Middle frontal gyrus (tissue), 1 donor: ENCODE data around the gene SFRP2.

Experiments
- DNase-seq: peaks from one replicate; pipeline ENCODE4 v3.0.0-alpha.2; 2015; ENCODE audit warnings: low spot score; ENCODE audit errors: extremely low spot score

The SFRP2 gene

DNA sequence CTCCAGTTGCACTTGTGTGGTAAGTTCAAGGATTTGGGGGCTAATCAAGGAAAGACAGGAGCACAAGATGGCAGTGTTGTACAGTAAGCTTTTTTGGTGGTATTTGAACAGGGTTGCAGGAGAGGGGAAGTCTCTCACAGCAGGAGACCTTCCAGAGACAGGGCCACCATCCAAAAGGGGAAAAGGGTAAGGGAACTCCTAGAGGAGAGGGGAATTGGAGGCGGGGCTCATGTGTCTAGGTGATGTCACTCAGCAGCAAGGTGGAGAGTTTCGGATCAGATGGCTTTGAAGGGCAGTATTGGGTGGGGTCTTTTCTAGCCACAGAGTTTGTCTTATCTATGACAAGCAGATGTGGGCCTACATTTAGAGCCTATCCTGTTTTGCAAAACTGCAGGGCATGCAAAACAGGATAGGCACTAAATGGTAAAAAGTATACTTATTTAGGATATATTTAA lies 15.6 kb downstream of the SFRP2 start:
- DNase-seq, result no peak

- no peak for DNase-seq
These were observed 17.8 kb downstream of the SFRP2 start for GRCh38 chr4:153771046-153771445.

- no peak for DNase-seq
These were observed 22.1 kb downstream of the SFRP2 start for GRCh38 chr4:153766758-153767157.

DNA sequence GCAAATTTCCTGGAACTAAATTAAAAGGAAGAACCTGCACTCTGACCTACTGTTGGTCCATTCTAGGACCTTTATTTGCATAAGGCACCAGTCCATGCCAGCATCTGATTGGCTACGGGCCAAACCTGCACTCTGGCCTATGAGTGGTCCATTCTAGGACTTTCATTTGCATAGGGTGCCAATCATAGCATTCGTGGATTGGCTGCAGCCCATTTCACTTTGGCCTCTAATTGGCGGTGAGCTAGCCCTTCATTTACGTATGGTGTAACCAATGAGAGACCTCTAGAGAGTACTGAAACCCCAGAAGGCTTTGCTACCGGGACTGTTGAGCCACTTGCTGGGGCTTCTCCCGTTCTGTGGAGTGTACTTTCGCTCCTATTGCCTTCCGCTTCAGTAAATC lies 23.0 kb downstream of the SFRP2 start:
- DNase-seq, result no peak

- no peak for DNase-seq
These were observed 24.1 kb downstream of the SFRP2 start for GRCh38 chr4:153764601-153765368.

DNA sequence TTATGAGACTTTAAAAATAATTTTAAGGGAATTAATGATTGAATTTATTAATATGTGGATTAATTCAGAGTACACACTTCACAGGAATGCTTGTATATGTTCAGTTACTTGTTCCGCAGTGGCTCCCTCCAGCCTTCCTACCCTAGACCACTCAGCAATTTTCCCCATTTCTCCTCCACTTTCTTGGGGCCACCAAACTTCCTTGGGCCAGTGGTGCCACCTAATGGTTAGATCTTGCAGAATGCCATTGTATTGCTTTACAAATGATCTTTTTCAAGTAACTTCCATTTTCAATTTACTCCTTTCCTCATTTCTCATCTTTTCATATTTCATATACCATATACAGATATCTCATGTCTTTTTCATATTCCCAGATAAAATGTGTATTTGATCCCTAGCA lies 25.5 kb downstream of the SFRP2 start:
- DNase-seq, result no peak

GRCh38 chr4:153759407-153760316 lies 29.2 kb downstream of the SFRP2 start, which contains the start of gene RNF175:
RNF175 (minus strand) TSS chr4:153760024; CDS start chr4:153759862, 162 bp downstream.
- no peak for DNase-seq

- DNase-seq, result no peak
These were observed 30.0 kb downstream of the SFRP2 start for GRCh38 chr4:153758688-153759406.

DNA sequence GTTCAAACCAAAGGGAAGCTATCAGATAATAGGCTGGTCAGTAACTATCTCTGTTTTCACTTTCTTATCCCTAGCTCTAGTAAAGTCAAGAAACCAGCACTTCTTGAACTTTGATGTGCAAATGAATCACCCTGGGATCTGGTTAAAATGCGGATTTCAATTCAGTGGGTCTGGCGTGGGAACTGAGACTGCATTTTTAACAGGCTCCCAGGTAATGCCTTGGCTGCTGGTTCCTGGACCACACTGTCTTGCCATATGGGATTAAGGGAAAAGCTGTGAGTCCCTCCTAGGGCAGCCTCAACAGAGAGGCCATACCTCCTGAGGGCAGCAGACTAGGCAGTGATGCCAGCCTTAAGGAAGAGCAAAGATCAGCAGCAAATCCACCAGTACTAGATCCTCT lies 30.7 kb downstream of the SFRP2 start:
- DNase-seq, result no peak

DNA sequence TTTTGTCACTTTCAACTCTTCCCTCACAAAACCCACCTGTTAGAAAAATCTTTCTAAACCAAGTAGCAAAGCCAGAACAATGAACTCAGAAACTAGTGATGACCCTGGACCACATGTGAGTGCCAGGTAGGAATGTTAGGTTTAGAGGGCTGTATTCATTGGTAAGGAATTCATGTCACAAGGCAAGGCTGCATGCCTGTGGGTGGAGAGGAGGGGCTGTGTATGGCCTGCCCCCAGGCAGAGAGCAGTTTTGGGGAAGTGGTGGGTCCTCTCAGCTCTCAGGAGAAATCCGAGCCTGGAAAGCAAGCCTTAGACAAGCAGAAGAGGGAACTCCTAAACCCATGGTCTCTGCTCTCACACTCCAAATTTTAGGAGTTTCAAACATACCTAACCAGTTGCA lies 31.5 kb downstream of the SFRP2 start:
- no peak for DNase-seq

DNA sequence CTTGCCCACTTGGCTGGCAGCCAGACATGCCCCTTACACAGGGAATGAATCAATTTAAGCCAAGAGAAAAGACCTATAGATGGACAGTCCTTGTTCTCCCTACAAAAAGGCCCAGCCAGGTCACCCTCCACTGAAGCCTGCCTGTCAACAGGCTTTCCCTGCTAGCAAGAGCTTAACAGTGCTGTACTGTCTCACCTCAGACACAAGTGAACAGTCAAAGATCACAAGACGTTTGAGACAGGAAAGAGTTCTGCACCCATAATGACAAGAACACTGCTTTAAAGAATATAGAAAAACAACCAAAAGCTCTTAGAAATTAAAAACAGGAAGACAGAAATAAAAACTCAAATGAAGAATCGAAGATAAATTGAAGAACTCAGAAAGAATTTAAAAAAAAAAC lies 33.7 kb downstream of the SFRP2 start:
- DNase-seq, result no peak

GRCh38 chr4:153750197-153750817 lies 38.6 kb downstream of the SFRP2 start:
- DNase-seq, result peak; percentile 43

- DNase-seq, result no peak
These were observed 40.5 kb downstream of the SFRP2 start for GRCh38 chr4:153748378-153748777.

GRCh38 chr4:153747406-153747955 lies 41.4 kb downstream of the SFRP2 start:
- no peak for DNase-seq

GRCh38 chr4:153745651-153746050 lies 43.2 kb downstream of the SFRP2 start:
- no peak for DNase-seq

DNA sequence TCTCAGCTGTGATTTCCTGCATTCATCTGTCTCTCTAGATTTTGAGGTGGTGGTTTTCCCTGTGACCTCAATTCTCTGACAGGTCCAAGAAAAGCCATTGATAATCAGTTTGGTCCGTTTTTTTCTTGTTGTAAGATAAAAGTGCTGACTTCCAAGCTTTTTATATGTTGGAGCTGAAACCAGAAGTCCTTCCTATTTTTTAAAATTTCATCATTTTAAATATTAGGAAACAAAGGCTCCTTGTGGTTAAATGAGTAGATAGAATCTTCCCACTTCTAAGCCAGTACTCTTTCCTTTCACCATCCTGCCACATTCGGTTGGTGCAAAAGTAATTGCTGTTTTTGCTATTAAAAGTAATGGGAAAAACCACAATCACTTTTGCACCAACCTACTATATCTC lies 47.3 kb downstream of the SFRP2 start:
- no peak for DNase-seq

DNA sequence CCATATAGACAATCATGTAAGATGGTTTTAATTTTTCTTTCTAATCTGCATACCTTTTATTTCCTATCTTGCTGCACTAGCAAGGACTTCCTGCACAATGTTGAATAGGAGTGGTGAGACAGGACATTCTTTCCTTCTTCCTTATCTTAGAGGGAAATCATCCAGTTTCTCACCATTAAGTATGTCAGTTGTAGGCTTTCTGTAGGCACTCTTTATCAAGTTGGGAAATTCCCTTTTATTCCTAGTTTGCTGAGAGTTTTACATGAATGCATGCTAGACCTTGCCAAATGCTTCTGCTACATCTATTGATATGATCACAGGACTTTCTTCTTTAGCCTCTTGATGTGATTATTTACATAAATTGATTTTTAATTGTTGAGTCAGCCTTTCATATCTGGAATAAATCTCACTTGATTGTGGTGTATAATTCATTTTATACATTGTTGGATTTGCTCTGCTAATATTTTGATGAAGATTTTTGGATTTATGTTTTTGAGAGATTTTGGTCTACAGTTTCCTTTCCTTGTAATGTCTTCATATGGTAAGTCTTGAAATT lies 52.9 kb downstream of the SFRP2 start:
- DNase-seq, result no peak

- no peak for DNase-seq
These were observed 55.0 kb downstream of the SFRP2 start for GRCh38 chr4:153733751-153734448.

GRCh38 chr4:153731239-153731638 lies 57.6 kb downstream of the SFRP2 start:
- no peak for DNase-seq
